Measurements from ENCODE around the gene CRACR2A.

CRACR2A gene

GRCh38 chr12:3646561-3647241, 106.2 kb downstream of the CRACR2A start:
- DNase-seq, result no peak

- DNase-seq, result no peak
Measured at GRCh38 chr12:3645091-3645490, 107.8 kb downstream of the CRACR2A start.

- no peak for DNase-seq
Measured at GRCh38 chr12:3644104-3644503, 108.8 kb downstream of the CRACR2A start.

- DNase-seq, result no peak
Measured at GRCh38 chr12:3641428-3642018, 111.4 kb downstream of the CRACR2A start.

- no peak for DNase-seq
Measured at GRCh38 chr12:3636328-3636727, 116.6 kb downstream of the CRACR2A start.

GRCh38 chr12:3634348-3634747, 118.6 kb downstream of the CRACR2A start:
- DNase-seq, result no peak

GRCh38 chr12:3633396-3633795, 119.5 kb downstream of the CRACR2A start:
- no peak for DNase-seq

GRCh38 chr12:3632754-3633153, 120.2 kb downstream of the CRACR2A start:
- no peak for DNase-seq

DNA sequence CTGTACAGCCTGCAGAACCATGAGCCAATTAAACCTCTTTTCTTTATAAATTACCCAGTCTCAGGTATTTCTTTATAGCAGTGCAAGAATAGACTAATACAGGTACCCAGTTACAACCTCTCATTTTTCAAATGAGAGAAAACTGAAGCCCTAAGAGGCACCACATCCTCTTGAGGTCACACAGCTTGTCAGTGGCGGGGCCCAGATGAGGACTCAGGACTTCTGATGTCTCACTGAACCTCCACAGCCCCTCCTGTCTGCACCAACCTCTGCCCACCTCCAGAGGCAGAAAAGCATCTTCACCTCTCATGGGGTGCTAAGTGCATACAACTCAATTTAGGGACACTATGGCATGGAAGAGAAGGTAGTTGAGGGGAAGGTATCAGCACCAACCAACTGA, 120.7 kb downstream of the CRACR2A start:
- DNase-seq, result no peak

GRCh38 chr12:3631759-3632158, 121.2 kb downstream of the CRACR2A start:
- DNase-seq, result no peak

- DNase-seq, result no peak
Measured at GRCh38 chr12:3631272-3631637, 121.7 kb downstream of the CRACR2A start.

- DNase-seq, result no peak
Measured at GRCh38 chr12:3630621-3631271, 122.2 kb downstream of the CRACR2A start.

- no peak for DNase-seq
Measured at GRCh38 chr12:3630111-3630510, 122.8 kb downstream of the CRACR2A start.

DNA sequence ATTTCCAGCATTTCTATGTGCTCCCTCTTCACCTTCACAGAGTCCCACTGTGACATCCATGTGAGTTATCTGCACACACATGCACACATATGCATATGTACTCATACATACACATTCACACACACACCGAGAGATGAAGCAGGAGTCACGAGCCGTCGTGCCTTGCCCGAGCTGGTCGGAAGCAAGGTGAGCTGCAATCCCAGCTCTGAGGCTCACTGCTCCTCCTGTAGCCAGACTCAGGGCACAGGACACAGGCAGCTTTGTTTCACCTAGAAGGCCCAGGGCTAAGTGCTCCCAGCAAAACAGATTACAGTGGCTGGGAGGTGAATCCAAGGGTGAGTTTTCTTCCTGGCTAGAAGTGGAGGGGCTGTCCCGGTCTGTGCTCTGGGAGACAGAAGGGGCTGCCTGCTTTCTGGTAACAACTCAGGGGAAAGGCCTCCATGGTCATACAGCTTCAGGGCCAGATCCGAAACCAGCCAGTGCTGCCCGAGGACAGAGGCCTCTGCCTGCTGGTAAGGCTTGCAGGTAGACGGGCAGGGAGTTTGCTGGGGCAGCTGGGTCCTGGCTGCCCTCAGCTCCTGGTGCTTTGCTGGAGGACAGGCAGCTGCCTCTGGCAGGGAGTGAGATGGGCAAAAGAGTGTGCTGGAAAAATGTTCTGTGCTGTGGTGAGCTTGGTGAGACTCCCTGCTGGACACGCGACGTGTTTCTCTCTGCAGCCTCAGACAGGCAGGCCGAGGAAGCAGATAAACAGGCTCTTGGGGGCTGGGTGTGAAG, 123.7 kb downstream of the CRACR2A start:
- DNase-seq, result no peak

DNA sequence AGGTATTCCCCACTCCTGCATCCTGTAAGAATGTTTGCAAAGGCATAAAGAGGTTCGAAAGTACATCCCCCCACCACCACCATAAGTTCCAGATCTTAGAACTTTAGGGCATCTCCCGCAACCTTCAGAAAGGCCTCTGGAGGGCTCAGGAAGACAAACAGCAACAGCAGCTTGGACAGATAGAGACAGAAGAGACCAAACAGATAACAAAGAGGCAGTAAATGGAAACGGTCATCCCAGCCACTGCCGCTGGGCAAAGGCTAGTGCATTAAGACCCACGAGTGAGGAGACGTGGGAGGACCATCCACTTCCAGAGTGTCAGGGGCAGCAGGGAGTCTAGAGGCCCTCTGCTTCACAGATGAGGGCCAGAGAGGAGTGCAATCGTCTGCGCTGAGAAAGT, 124.3 kb downstream of the CRACR2A start:
- DNase-seq, result no peak

- DNase-seq, result no peak
Measured at GRCh38 chr12:3627336-3627735, 125.6 kb downstream of the CRACR2A start.

GRCh38 chr12:3624273-3624672, 128.6 kb downstream of the CRACR2A start:
- DNase-seq, result no peak

- no peak for DNase-seq
Measured at GRCh38 chr12:3622822-3623690, 129.9 kb downstream of the CRACR2A start.

DNA sequence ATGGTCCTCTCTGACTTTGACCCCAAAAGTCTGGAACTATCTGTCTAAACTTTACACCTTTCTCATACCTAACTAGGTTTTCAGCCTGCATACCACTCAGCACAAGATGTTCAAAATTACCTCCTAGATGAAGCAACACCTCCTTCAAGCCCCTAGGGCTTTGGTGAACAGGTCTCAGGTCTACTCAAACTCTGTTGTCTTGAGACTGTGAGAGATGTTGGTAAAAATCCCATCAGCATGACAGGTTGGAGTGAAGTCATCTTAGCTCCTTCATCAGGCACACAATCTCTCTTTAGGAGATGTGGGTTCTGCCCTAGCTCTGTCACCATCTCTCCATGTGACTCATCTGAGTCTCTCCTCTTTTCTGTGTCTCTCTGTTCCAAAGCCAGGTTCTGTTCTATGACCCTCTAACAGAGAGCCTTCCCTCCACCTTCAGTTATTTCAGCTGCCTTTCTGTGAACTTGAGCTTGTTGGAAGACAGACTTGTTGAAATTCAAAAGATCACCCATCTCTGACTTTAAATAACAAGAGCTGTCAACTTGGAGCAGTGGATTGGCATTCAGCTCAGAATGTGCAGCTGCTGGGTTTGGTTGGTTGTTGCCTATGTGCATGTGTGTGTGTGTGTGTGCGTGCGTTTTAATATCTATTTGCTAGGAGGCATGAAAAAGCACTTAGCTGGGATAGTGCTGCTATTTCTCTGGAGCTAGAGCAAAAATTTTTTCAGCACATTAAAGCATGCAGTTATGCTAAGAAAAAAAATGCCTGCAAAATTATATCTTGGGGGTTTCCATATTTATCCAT, 130.7 kb downstream of the CRACR2A start:
- DNase-seq, result no peak

GRCh38 chr12:3620856-3621255, 132.1 kb downstream of the CRACR2A start:
- no peak for DNase-seq

DNA sequence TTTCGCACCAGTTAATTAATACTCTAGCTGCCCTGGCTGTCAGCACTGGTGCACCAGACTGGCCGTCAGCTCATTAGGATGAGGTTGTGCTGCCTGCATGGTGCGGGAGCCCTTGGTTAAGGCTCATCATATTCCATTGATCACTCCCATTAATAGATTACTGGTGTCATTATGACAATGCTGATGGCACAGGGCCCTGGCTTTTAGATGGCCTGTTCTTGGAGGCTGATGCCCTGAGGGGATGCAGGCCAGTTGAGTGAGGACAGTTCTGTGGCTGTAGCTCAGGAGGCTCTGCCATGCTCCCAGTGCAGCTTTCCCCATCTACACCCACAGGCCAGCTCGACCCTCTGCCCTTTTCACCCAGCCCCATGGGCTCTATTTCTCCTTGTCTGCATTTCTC, 135.3 kb downstream of the CRACR2A start:
- DNase-seq, result no peak

- DNase-seq, result no peak
Measured at GRCh38 chr12:3615862-3616261, 137.0 kb downstream of the CRACR2A start.
